KOPT-K1 (cell line): Measurements from ENCODE around the gene PAQR3.

ENCODE experiments used
- H3K27ac ChIP-seq: fragments of 200-600 bp; sonication (generic); 2 replicates; pipeline ENCODE4 v1.5.1; 2016; ENCODE audit warnings: antibody characterized with exemption, mild to moderate bottlenecking, low read depth, low read length; ENCODE audit not compliant: poor library complexity, severe bottlenecking
- H3K36me3 ChIP-seq: fragments of 200-600 bp; sonication (generic); 2 replicates; pipeline ENCODE4 v1.5.1; 2017; ENCODE audit warnings: antibody characterized with exemption, mild to moderate bottlenecking, low read length, moderate library complexity; ENCODE audit not compliant: insufficient read depth
- H3K9me3 ChIP-seq: fragments of 200-600 bp; sonication (generic); 2 replicates; pipeline ENCODE4 v1.5.1; 2017; ENCODE audit warnings: antibody characterized with exemption, low read length, mild to moderate bottlenecking; ENCODE audit not compliant: insufficient read depth, poor library complexity, severe bottlenecking

Gene PAQR3, protein sequence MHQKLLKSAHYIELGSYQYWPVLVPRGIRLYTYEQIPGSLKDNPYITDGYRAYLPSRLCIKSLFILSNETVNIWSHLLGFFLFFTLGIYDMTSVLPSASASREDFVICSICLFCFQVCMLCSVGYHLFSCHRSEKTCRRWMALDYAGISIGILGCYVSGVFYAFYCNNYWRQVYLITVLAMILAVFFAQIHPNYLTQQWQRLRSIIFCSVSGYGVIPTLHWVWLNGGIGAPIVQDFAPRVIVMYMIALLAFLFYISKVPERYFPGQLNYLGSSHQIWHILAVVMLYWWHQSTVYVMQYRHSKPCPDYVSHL

DNA sequence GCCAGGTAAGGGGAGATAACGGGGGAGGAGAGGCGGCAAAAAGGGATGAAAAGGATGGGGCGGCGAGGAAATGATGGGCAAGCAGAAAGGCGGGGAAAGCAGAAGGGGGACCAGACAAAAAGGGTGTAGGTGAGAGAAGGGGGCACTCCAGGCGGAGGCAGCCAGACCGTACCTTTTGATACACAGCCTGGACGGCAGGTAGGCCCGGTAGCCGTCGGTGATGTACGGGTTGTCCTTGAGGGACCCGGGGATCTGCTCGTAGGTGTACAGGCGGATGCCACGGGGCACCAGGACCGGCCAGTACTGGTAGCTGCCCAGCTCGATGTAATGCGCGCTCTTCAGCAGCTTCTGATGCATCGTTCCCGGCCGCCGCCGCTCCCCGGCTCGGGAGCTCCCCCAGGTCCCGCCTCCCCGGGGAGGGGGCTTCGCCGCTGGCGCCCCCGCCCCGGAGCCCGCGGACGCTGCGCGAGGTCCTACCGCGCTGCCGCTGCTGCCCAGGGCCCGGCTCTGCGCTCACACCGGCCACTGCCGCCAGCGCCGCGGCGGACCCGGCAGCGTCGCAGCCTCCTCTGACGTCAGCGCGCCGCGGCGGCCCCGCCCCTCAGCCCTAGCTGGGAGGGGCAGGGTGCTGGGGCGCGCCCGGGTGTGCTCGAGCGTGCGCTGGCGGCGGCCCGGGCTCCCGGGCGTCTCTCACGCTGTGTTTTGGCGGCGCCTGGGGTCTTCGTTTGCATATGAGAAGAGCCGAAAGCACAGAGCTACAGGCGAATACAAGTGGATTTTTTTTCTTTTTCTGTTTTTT lies at the start of gene PAQR3:
Gene PAQR3 (minus strand): TSS at position 571 of the 799 bp plus-strand sequence. CDS start 214 bp downstream, at position 357.
- H3K27ac ChIP-seq: peak within 1 kb of the TSS; percentile 55
- no peaks in the 10 kb centered on the region for H3K9me3 ChIP-seq
- peaks cover 20% of the 10 kb centered on the region for H3K36me3 ChIP-seq

DNA sequence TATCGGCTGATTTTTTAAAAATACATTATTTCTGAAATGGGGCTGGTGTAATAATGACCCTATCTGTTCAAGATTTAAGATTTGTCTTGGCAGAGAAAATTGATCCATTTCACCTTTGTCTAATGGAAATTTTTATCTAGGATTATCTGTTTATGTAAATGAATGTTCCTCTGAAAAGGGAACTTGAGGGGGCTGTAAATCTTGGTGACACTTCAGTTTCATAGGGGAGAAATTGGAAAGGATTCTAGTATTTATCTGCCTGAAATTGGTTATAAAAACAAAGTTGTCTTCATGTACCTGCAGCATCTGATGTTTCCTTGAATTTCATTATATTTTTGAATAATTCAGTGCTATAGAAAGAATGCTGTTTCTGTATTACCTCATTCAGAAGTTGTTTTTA lies 48.4 kb upstream of the PAQR3 start:
- Histone ChIP-seq H3K36me3 (no peaks in the 10 kb centered on the region), H3K27ac (no peak overlapping the region), H3K9me3 (no peaks in the 10 kb centered on the region)

DNA sequence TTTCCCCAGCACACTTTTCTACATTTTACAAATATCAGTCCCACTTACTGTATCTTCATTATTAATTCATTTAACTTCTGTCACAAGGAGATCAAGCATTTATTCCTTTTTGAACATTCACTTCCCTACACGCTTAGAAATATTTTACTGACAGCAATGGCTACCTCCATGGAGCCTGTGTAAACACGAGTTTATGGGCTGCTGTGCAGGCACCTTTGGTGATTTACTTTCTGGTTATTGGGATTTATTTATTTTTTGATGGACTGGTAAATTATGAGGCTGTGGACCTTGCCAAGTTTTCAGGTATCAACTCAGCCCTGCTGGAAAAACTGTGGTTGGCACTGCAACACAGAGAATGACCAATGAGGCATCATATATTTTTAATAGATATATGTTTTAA lies 45.4 kb upstream of the PAQR3 start:
- H3K9me3 ChIP-seq: no peaks in the 10 kb centered on the region
- no peak overlapping the region for H3K27ac ChIP-seq
- H3K36me3 ChIP-seq: no peaks in the 10 kb centered on the region

DNA sequence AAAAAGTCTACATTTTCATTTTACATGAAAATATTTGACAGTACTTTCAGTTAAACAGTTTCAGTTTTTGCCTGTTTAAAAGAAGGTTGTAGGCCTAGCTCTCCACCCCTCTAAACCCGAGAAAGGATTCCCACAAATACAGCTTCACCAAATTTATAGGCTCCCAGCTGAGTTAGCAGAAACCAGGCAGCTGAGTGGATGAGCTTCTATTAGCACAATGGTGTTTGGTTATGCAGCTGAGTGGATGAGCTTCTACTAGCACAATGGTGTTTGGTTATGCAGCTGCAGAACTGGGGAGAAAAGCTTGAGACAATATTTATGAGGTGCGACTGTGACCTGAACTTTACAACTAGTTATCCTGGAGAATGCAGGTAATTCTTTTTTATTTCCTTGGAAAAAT lies 36.6 kb upstream of the PAQR3 start:
- Histone ChIP-seq H3K9me3 (no peaks in the 10 kb centered on the region), H3K36me3 (no peaks in the 10 kb centered on the region), H3K27ac (no peak overlapping the region)

DNA sequence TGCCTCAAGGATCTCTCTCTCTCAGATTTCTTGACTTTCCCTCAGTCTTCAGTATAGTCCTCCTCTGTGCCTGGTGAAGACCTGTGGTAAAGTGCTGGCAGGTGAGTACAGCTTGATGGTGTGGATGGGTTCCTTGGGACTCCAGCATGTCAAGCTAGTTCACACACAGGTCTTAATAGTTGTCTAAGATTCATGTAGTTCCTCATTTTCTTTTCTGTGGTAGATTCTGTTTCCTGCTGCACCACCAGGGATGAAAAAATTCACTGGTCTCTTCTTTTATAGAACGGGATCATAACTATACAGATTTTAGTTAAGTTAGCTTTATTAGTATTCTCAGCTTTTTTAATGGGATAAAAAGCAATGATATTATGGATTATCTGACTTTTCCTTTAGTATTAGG lies 32.5 kb upstream of the PAQR3 start:
- H3K9me3 ChIP-seq: no peaks in the 10 kb centered on the region

DNA sequence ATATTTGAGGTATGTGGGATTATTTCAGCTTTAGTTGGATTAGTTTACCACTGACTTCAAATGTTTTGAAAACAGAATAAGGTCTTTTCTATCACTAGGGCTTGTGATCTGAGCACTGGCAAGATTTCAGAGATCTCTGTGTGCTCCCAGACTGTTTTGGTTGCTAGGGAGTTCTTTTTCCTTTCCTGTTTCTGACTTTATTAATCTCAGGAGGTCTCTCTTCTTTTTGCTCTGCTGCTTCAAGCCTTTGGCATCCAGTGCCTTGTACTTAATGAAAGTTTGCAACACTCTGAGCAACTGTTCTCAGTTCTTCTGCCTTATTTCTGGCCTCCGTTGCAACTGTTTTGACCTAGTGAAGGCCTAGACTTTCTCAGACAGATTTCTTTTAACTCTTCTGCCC lies 32.1 kb upstream of the PAQR3 start:
- H3K9me3 ChIP-seq: no peaks in the 10 kb centered on the region
- H3K27ac ChIP-seq: no peak overlapping the region
- H3K36me3 ChIP-seq: no peaks in the 10 kb centered on the region

More for the DNA sequence above, 32.5 kb upstream of the PAQR3 start:
- Histone ChIP-seq H3K36me3 (no peaks in the 10 kb centered on the region), H3K27ac (no peak overlapping the region)

DNA sequence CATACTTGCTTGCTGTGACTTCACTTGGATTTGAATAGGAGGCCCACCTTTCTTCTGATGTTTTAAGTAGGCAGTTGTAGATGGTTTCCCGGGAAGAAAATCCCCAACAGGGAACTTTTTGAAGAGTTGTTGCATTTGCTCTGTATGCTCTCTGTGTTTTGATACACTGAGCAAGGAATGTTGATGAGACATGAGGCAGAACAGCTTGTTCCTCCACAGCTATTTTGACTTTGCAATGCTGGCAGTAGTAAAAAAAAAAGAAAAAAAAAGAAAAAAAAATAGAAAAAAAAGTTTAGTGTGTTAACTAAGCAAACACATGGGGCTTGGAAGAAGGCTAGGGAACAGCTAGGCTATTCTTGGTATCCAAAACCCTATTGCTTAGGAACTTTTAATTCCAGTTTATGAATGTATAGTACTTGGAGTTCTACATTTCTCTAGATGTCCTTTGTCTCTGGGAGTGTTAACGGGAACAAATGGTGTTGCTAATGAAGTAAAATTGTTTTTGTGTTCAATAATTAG lies 23.4 kb upstream of the PAQR3 start:
- no peak overlapping the region for H3K27ac ChIP-seq
- no peaks in the 10 kb centered on the region for H3K9me3 ChIP-seq
- no peaks in the 10 kb centered on the region for H3K36me3 ChIP-seq

DNA sequence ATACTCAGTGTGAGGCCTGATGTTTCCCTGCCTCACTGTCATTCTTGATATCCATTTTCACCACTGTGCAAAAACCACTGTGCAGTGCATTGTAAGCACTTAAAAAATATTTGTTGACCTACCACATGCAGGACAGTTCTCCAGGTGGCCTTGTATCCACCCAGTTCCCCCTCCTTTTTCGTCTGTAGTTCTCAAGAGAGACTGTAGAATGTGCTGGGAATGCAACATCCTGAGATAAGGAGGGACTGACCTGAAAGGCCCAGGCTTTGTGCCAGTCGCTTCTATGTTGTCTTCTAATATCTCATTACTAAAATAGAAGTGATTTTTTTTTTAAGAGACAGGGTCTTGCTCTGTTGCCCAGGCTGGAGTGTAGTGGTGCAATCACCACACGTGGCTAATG lies 21.7 kb upstream of the PAQR3 start:
- Histone ChIP-seq H3K9me3 (no peaks in the 10 kb centered on the region), H3K27ac (no peak overlapping the region), H3K36me3 (no peaks in the 10 kb centered on the region)

DNA sequence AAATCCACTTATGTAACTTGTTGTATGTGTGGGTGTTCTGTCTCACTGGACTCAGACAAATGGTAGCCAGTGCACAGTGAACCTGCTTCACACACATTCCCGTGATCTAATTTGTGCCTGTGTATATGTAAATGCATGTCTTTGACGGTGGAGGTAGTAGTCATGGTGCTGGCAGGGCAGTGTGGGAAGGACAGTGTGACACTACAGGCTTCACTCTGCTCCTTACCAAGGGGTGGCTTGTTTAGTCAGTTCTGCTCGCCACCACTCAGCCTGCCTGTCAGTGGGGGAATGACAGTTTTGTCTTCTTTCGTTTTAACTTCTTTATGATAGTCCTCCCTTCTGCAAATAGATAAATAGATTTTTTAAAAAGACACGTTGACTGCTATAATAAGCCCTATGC lies 17.7 kb upstream of the PAQR3 start:
- Histone ChIP-seq H3K36me3 (no peaks in the 10 kb centered on the region), H3K9me3 (no peaks in the 10 kb centered on the region)

DNA sequence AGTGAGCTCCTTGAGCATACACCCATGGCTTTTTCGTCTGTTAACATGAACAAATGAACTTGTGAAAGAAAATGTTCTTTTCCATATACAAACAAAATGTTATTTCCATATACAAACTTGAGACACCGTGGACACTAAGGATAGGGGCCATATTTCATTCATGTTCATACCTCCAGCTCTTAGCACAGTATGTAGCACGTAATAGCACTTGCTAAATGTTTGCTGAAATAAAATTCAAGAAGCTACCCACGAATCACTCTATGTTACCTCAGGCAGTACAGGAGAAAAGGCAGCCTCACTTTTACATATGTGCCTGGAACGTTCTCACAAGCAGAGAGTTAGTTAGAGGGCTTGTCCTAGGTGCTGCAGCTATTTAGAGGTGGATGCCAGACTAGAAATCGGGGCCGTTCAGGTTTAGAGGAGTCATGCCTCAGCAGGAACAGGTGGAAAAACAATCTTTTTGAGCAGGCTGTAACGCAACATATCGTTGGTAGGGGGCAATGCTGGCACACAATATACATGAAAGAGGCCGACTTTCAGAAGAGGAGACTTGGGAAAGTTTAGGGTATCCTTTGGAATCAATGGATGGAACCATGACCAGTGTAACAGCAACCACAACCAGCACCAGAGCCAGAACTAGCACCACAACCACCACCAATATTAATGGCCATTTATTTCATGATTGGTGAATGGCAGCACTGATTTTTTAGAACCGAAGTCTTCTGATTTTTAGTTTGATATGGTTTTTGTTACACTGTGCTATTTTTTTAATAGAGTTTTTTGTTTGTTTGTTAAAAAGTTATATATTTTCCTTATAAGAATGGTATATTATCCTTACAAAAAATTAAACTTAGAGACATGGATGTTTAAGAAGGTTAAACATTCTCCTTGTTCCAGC lies 14.8 kb upstream of the PAQR3 start:
- no peaks in the 10 kb centered on the region for H3K9me3 ChIP-seq
- no peak overlapping the region for H3K27ac ChIP-seq
- H3K36me3 ChIP-seq: no peaks in the 10 kb centered on the region

More for the DNA sequence above, 17.7 kb upstream of the PAQR3 start:
- H3K27ac ChIP-seq: no peak overlapping the region

DNA sequence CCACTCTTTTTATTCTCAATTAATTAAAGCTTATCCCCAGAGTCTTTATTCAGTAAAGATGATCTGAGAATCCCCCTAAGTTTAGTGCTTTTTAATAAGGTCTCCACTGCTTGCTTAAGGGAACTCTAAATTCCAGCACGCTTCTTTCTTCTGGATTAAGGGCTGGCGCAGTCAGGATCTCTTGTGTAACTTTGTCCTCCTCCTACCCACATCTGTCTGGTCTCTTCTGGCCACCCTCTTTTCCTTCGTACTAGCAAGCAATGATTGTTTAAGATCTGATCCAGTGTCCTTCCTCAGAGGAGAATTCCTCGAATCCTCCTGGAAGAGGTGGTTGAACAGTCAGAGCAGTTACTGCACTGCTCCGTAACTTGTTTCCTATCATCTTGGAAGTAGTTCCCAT lies 14.0 kb upstream of the PAQR3 start:
- no peaks in the 10 kb centered on the region for H3K9me3 ChIP-seq
- no peak overlapping the region for H3K27ac ChIP-seq
- H3K36me3 ChIP-seq: no peaks in the 10 kb centered on the region

DNA sequence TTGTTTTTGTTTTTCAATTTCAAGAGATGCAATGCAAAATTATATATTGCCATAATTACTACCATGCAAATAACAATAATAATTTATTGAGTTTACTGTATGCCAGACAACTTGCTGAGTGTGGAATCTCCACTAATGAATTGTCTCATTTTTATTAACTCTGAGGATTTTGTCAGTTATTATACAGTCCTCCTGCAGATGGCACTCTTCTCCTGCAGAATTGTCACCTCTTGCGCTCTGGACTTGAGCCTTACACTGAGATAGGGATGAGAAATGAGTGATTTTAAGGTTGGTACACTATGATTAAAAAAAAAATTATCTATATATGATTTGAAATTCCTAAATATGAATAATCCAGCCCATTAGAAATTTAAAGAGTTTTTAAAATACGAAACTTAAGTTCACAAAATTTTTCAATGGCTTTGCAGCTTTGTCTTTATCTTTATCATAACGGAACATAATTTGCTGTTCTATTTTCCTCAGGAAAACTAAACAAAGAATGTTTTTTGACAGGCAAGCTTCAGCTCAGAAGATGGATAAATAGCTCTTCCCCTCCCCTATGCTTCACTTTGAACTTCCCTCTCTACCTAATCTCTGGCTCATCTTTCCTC lies 12.7 kb upstream of the PAQR3 start:
- H3K36me3 ChIP-seq: no peaks in the 10 kb centered on the region
- no peak overlapping the region for H3K27ac ChIP-seq
- no peaks in the 10 kb centered on the region for H3K9me3 ChIP-seq

DNA sequence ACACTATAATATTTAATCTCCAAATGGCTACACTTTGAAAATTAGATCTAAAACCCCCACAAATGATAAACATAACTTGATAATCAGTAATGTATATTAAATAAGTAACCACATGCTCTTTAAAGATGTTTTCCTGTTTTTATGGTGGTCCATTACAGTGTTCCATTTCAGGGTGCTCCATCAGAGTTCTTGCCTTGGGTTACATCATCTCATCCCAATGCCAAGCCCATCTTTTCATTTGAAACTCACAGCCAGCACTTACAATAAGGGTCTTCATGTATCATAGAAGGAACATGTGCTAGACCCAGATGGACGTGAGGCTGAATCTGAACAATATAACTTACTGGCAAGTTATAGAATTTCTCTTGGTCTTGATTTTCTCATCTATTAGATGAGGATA lies 10.5 kb upstream of the PAQR3 start:
- H3K9me3 ChIP-seq: peaks cover 5% of the 10 kb centered on the region
- H3K27ac ChIP-seq: no peak overlapping the region
- H3K36me3 ChIP-seq: no peaks in the 10 kb centered on the region

DNA sequence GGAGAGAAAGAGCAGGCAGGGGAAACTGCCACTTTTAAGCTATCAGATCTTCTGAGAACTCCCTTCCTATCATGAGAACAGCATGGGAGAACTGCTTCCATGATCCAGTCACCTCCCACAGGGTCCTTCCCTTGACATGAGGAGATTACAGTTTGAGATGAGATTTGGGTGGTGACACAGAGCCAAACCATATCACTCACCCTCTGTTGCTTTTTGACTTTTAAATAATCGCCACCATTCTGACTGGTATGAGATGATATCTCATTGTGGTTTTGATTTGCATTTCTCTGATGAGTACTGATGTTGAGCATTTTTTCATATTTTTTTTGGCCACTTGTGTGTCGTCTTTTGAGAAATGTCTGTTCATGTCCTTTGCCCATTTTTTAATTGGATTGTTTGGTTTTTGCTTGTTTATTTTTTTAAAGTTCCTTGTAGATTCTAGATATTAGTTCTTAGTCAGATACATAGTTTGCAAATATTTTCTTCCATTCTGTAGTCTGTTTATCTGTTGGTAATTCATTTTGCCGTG lies 6.5 kb upstream of the PAQR3 start:
- H3K9me3 ChIP-seq: peaks cover 5% of the 10 kb centered on the region
- H3K27ac ChIP-seq: no peak overlapping the region
- H3K36me3 ChIP-seq: no peaks in the 10 kb centered on the region
